ENCODE results near the gene CEP55.
A peak's percentile ranks its signal among the peaks of the same experiment; 100 is the strongest.
"Not testable (repeated sequence)": the region's sequence is repeated elsewhere in the genome, so short reads cannot be mapped to it uniquely, and the experiment has no call there.

CEP55 gene

GRCh38 chr10:93496322-93497041 lies at the start of gene CEP55:
TSS of gene CEP55 (plus strand) at chr10:93496612. CDS start at chr10:93500052, 3,440 bp downstream.
- peak; percentile 94 for DNase-seq (ENCODE audit: low read depth)

- DNase-seq (ENCODE audit: low read depth): no peak
Observed at GRCh38 chr10:93447019-93447418, 49.4 kb upstream of the CEP55 start.

- no peak for DNase-seq (ENCODE audit: low read depth)
Observed at GRCh38 chr10:93447970-93448369, 48.4 kb upstream of the CEP55 start.

- DNase-seq (ENCODE audit: low read depth): no peak
Observed at GRCh38 chr10:93451244-93451947, 45.0 kb upstream of the CEP55 start.

GRCh38 chr10:93452143-93452542 lies 44.3 kb upstream of the CEP55 start:
- no peak for DNase-seq (ENCODE audit: low read depth)

- no peak for DNase-seq (ENCODE audit: low read depth)
Observed at GRCh38 chr10:93454146-93454545, 42.3 kb upstream of the CEP55 start.

- no peak for DNase-seq (ENCODE audit: low read depth)
Observed at GRCh38 chr10:93454736-93455135, 41.7 kb upstream of the CEP55 start.

- DNase-seq (ENCODE audit: low read depth): no peak
Observed at GRCh38 chr10:93456480-93456879, 39.9 kb upstream of the CEP55 start.

- no peak for DNase-seq (ENCODE audit: low read depth)
Observed at GRCh38 chr10:93457511-93457910, 38.9 kb upstream of the CEP55 start.

GRCh38 chr10:93458821-93459257 lies 37.6 kb upstream of the CEP55 start:
- DNase-seq (ENCODE audit: low read depth): no peak

- DNase-seq (ENCODE audit: low read depth): no peak
Observed at GRCh38 chr10:93459466-93459865, 36.9 kb upstream of the CEP55 start.

- no peak for DNase-seq (ENCODE audit: low read depth)
Observed at GRCh38 chr10:93461109-93461806, 35.2 kb upstream of the CEP55 start.

- no peak for DNase-seq (ENCODE audit: low read depth)
Observed at GRCh38 chr10:93461807-93462178, 34.6 kb upstream of the CEP55 start.

GRCh38 chr10:93462371-93462770 lies 34.0 kb upstream of the CEP55 start:
- DNase-seq (ENCODE audit: low read depth): no peak

GRCh38 chr10:93462881-93463280 lies 33.5 kb upstream of the CEP55 start:
- no peak for DNase-seq (ENCODE audit: low read depth)

GRCh38 chr10:93463723-93464476 lies 32.5 kb upstream of the CEP55 start:
- no peak for DNase-seq (ENCODE audit: low read depth)

GRCh38 chr10:93464776-93465388 lies 31.5 kb upstream of the CEP55 start:
- DNase-seq (ENCODE audit: low read depth): no peak

- no peak for DNase-seq (ENCODE audit: low read depth)
Observed at GRCh38 chr10:93465806-93466675, 30.4 kb upstream of the CEP55 start.

- not testable (repeated sequence) for DNase-seq (ENCODE audit: low read depth)
Observed at GRCh38 chr10:93467635-93468034, 28.8 kb upstream of the CEP55 start.

GRCh38 chr10:93468461-93469213 lies 27.8 kb upstream of the CEP55 start:
- no peak for DNase-seq (ENCODE audit: low read depth)

All from stimulated activated CD8-positive, alpha-beta memory T cell treated with anti-CD3 and anti-CD28 coated beads, Interleukin-12 subunit alpha, Interleukin-12 subunit beta, amount 100 ng/mL, for 1 hour (primary cell).